H1 (cell line): ENCODE measurements around the gene DNAJA3. TPM values are rescaled to one million over a fixed set of nuclear protein-coding genes. Genes with fewer than 3 reads are reported as not detected.

Source experiments
- BCL11A ChIP-seq, 2 experiments: IDR thresholded peaks; one replicate each; pipeline ENCODE4 v1.6.1; 2011; ENCODE audit warnings: low read depth in 2 of 2, low read length in 2 of 2, mild to moderate bottlenecking in 2 of 2
- CTCF ChIP-seq, 3 experiments: IDR thresholded peaks; 1 replicate in 2 of 3; 2 replicates in 1 of 3; pipeline versions ENCODE4 v1.5.1 to v1.6.1; 2011; ENCODE audit warnings: low read length in 3 of 3, mild to moderate bottlenecking in 3 of 3, inconsistent platforms in 2 of 3, low read depth in 1 of 3, moderate library complexity in 1 of 3; ENCODE audit not compliant: insufficient read depth in 1 of 3; ENCODE audit errors: control extremely low read depth in 1 of 3
- EGR1 ChIP-seq: IDR thresholded peaks from 2 replicates; pipeline ENCODE4 v1.6.1; 2011; ENCODE audit warnings: low read depth, low read length, borderline replicate concordance
- JUN ChIP-seq: IDR thresholded peaks from 2 replicates; pipeline ENCODE4 v1.6.1; 2011; ENCODE audit warnings: low read depth, mild to moderate bottlenecking, improper control_type of control experiment, low read length
- KDM5A ChIP-seq: fragments of 200-600 bp; IDR thresholded peaks from 2 replicates; pipeline ENCODE4 v1.7.1; 2012; ENCODE audit warnings: mild to moderate bottlenecking, low read length, inconsistent platforms, mixed read lengths
- POLR2A ChIP-seq, 2 experiments: IDR thresholded peaks; 1 replicate in 1 of 2; 2 replicates in 1 of 2; pipeline ENCODE4 v1.6.1; 2011; ENCODE audit warnings: low read depth in 2 of 2, low read length in 2 of 2, mild to moderate bottlenecking in 2 of 2; ENCODE audit errors: control extremely low read depth in 1 of 2
- RAD21 ChIP-seq, 2 experiments: IDR thresholded peaks in 1 of 2; conservative IDR thresholded peaks in 1 of 2; 2 replicates each; pipeline ENCODE4 v1.6.1; 2011; ENCODE audit warnings: low read depth in 2 of 2, low read length in 2 of 2, improper control_type of control experiment in 1 of 2, inconsistent platforms in 1 of 2, mild to moderate bottlenecking in 1 of 2, moderate library complexity in 1 of 2
- SP2 ChIP-seq: IDR thresholded peaks from 2 replicates; pipeline ENCODE4 v1.6.1; 2012; ENCODE audit warnings: mild to moderate bottlenecking, low read length, inconsistent platforms
- polyA plus RNA-seq, 7 experiments: library from polyadenylated mRNA; depleted of rRNA in 3 of 7; stranded (reverse) in 5 of 7; unstranded in 2 of 7; fragments of >200 nt in 5 of 7; fragments of 200-250 nt in 2 of 7; gene quantifications; 1 replicate in 5 of 7; 2 replicates in 1 of 7; 4 replicates in 1 of 7; pipeline versions ENCODE4 v1.2.1 to v1.2.3, GENCODE V29; 2011 to 2013; ENCODE audit warnings: missing spikeins in 2 of 7, mixed read lengths in 2 of 7
- total RNA-seq: library from RNA; stranded (reverse); fragmentation: NEBNext Ultra II Directional; extraction: Animal tissue kit (Norgen Biotek cat#: 25700); gene quantifications from 2 replicates; pipeline ENCODE4 v1.2.1, GENCODE V29; 2021
- TF ChIP-seq, protein P1 (sequence below): IDR thresholded peaks from 2 replicates; pipeline ENCODE4 v1.6.1; 2012; ENCODE audit warnings: low read length, inconsistent platforms

The DNAJA3 gene
- total and polyA plus RNA-seq, 2 of the 8 experiments (the other 6 are each of a cell fraction or from before 2014, with no cell fraction given) = 37.3 to 59.1 TPM

DNA sequence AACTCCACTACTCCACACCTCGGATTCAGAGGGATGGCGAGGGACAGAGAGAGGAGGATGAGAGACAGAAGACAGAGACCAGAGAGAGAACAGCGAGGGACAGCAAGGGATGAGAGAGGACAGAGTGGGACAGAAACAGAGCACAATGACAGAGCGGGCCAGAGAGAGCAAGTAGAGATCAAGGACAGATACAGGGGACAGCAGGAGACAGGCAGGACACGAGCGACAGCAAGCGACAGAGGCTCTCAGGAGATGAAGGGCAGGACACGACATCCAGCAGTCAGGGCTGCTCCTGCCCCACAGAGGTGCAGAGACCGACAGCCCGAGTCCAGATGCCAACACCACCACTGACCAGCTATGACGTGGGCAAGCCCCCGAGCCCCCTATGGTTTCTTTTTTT lies 24.2 kb upstream of the DNAJA3 start (continued):
- TF ChIP-seq, protein P1, sequence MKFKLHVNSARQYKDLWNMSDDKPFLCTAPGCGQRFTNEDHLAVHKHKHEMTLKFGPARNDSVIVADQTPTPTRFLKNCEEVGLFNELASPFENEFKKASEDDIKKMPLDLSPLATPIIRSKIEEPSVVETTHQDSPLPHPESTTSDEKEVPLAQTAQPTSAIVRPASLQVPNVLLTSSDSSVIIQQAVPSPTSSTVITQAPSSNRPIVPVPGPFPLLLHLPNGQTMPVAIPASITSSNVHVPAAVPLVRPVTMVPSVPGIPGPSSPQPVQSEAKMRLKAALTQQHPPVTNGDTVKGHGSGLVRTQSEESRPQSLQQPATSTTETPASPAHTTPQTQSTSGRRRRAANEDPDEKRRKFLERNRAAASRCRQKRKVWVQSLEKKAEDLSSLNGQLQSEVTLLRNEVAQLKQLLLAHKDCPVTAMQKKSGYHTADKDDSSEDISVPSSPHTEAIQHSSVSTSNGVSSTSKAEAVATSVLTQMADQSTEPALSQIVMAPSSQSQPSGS = no peak
- no peak for TF ChIP-seq BCL11A (IDR thresholded peaks at IDR 0.05; ENCODE audit: low read depth in 2 of 2, low read length in 2 of 2)
- TF ChIP-seq JUN = no peak
- TF ChIP-seq POLR2A (IDR thresholded peaks at IDR 0.05; ENCODE audit: control extremely low read depth in 1 of 2, low read depth in 2 of 2, low read length in 2 of 2) = no peak
- TF ChIP-seq SP2 = no peak
- no peak for TF ChIP-seq RAD21 (IDR thresholded peaks at IDR 0.05 in 1 of 2, conservative IDR thresholded peaks at IDR 0.05 in 1 of 2; ENCODE audit: low read depth in 2 of 2, low read length in 2 of 2)
- no peak for TF ChIP-seq KDM5A
- no peak for TF ChIP-seq EGR1
- TF ChIP-seq CTCF (IDR thresholded peaks at IDR 0.05; ENCODE audit: control extremely low read depth in 1 of 3, insufficient read depth in 1 of 3, low read depth in 1 of 3, low read length in 3 of 3) = no peak
